MM.1S (cell line): Measurements from ENCODE around the gene PANK2.

ENCODE experiments used
- DNase-seq: peaks from one replicate; pipeline ENCODE4 v3.0.0-alpha.2; 2015
- H2AFZ ChIP-seq: fragments of 300-600 bp; sonication (generic); 2 replicates; pipeline ENCODE4 v1.6.0; 2016; ENCODE audit warnings: antibody characterized with exemption, low read length
- H3F3A ChIP-seq: fragments of 300-600 bp; sonication (generic); 2 replicates; pipeline ENCODE4 v1.6.1; 2016; ENCODE audit warnings: mild to moderate bottlenecking, antibody characterized with exemption, low read length, moderate library complexity, mixed read lengths; ENCODE audit not compliant: insufficient read depth
- H3K27ac ChIP-seq: fragments of 300-600 bp; sonication (generic); 2 replicates; pipeline ENCODE4 v1.5.1; 2016; ENCODE audit warnings: mild to moderate bottlenecking, low read length
- H3K27me3 ChIP-seq: fragments of 300-600 bp; sonication (generic); replicated peaks from 2 replicates; pipeline ENCODE4 v1.6.0; 2016; ENCODE audit warnings: low read length; ENCODE audit not compliant: insufficient read depth
- H3K36me3 ChIP-seq: fragments of 300-600 bp; sonication (generic); replicated peaks from 2 replicates; pipeline ENCODE4 v1.6.1; 2016; ENCODE audit warnings: mild to moderate bottlenecking, low read length, mixed read lengths; ENCODE audit not compliant: insufficient read depth
- H3K4me1 ChIP-seq: fragments of 300-600 bp; sonication (generic); 2 replicates; pipeline ENCODE4 v1.6.1; 2016; ENCODE audit warnings: low read length, mixed read lengths
- H3K4me2 ChIP-seq: fragments of 300-600 bp; sonication (generic); 2 replicates; pipeline ENCODE4 v1.6.0; 2016; ENCODE audit warnings: low read depth, low read length
- H3K4me3 ChIP-seq: fragments of 300-600 bp; sonication (generic); 2 replicates; pipeline ENCODE4 v1.5.1; 2016; ENCODE audit warnings: low read length, mixed read lengths
- H3K79me2 ChIP-seq: fragments of 300-600 bp; sonication (generic); 2 replicates; pipeline ENCODE4 v1.6.1; 2016; ENCODE audit warnings: mixed run types, low read length, mixed read lengths
- H3K9ac ChIP-seq: fragments of 300-600 bp; sonication (generic); 2 replicates; pipeline ENCODE4 v1.6.1; 2016; ENCODE audit warnings: low read length, mixed read lengths
- H3K9me2 ChIP-seq: fragments of 300-600 bp; sonication (generic); replicated peaks from 2 replicates; pipeline ENCODE4 v1.6.1; 2016; ENCODE audit warnings: mild to moderate bottlenecking, low read length, mixed read lengths; ENCODE audit not compliant: insufficient read depth
- H3K9me3 ChIP-seq: fragments of 300-600 bp; sonication (generic); replicated peaks from 2 replicates; pipeline ENCODE4 v1.6.1; 2016; ENCODE audit warnings: mild to moderate bottlenecking, low read length, mixed read lengths; ENCODE audit not compliant: insufficient read depth
- H4K20me1 ChIP-seq: fragments of 300-600 bp; sonication (generic); 2 replicates; pipeline ENCODE4 v1.6.1; 2016; ENCODE audit warnings: mild to moderate bottlenecking, low read length, moderate library complexity, mixed read lengths; ENCODE audit not compliant: insufficient read depth
- CTCF ChIP-seq: fragments of 300-600 bp; sonication (generic); IDR thresholded peaks from 2 replicates; pipeline ENCODE4 v1.5.1; 2016; ENCODE audit warnings: antibody characterized with exemption, low read length, mixed read lengths
- EZH2 ChIP-seq: fragments of 300-600 bp; sonication (generic); optimal IDR thresholded peaks from 2 replicates; pipeline ENCODE3; 2017; ENCODE audit warnings: low read depth, mild to moderate bottlenecking, antibody characterized with exemption, low read length, mixed read lengths
- EZH2phosphoT487 ChIP-seq: fragments of 300-600 bp; sonication (generic); IDR thresholded peaks from 2 replicates; pipeline ENCODE4 v1.6.1; 2018; ENCODE audit warnings: antibody characterized with exemption, low read length

Gene PANK2

GRCh38 chr20:3932681-3933080 is 43.5 kb downstream of the PANK2 start:
- H3K79me2 ChIP-seq = no peaks in the 10 kb centered on the region
- no peak overlapping the region for H3K4me3 ChIP-seq
- no peak overlapping the region for H2AFZ ChIP-seq
- H3K27ac ChIP-seq = no peak overlapping the region
- peaks cover 12% of the 10 kb centered on the region for H3K4me1 ChIP-seq
- H3K36me3 ChIP-seq = no peaks in the 10 kb centered on the region
- no peaks in the 10 kb centered on the region for H4K20me1 ChIP-seq
- peak; percentile 44 for DNase-seq
- no peaks in the 10 kb centered on the region for H3K9me3 ChIP-seq
- H3K27me3 ChIP-seq = no peaks in the 10 kb centered on the region
- H3K9ac ChIP-seq = no peak overlapping the region
- no peak for TF ChIP-seq EZH2phosphoT487
- no peak for TF ChIP-seq EZH2
- TF ChIP-seq CTCF = no peak
- H3F3A ChIP-seq = peaks cover 6% of the 10 kb centered on the region; the same call in 1 of the 2 replicates
- no peaks in the 10 kb centered on the region for H3K9me2 ChIP-seq
- H3K4me2 ChIP-seq = peak overlapping the region; percentile 53

- Histone ChIP-seq H3K27me3 (no peaks in the 10 kb centered on the region), H3K4me1 (peaks cover 12% of the 10 kb centered on the region), H3K36me3 (no peaks in the 10 kb centered on the region), H4K20me1 (no peaks in the 10 kb centered on the region), H3K9me2 (no peaks in the 10 kb centered on the region), H3K9me3 (no peaks in the 10 kb centered on the region), H3K27ac (no peak overlapping the region), H2AFZ (no peak overlapping the region), H3K4me2 (no peak overlapping the region; the same call in 1 of the 2 replicates), H3F3A (peaks cover 6% of the 10 kb centered on the region; the same call in 1 of the 2 replicates), H3K9ac (no peak overlapping the region), H3K4me3 (no peak overlapping the region), H3K79me2 (no peaks in the 10 kb centered on the region)
- no peak for DNase-seq
- TF ChIP-seq EZH2phosphoT487 (no peak), EZH2 (no peak), CTCF (no peak)
Measured at GRCh38 chr20:3933218-3933617, 44.0 kb downstream of the PANK2 start.

- H3K4me3 ChIP-seq = no peak overlapping the region
- no peaks in the 10 kb centered on the region for H3K27me3 ChIP-seq
- no peaks in the 10 kb centered on the region for H3K79me2 ChIP-seq
- H2AFZ ChIP-seq = no peak overlapping the region
- H3K9me2 ChIP-seq = no peaks in the 10 kb centered on the region
- no peaks in the 10 kb centered on the region for H4K20me1 ChIP-seq
- peaks cover under 1% of the 10 kb centered on the region; the same call in 1 of the 2 replicates for H3F3A ChIP-seq
- no peaks in the 10 kb centered on the region for H3K9me3 ChIP-seq
- no peak overlapping the region for H3K4me2 ChIP-seq
- H3K4me1 ChIP-seq = peaks cover 12% of the 10 kb centered on the region
- no peak for TF ChIP-seq EZH2phosphoT487
- TF ChIP-seq EZH2 = no peak
- no peak for TF ChIP-seq CTCF
- no peak for DNase-seq
- no peak overlapping the region for H3K27ac ChIP-seq
- no peak overlapping the region for H3K9ac ChIP-seq
- H3K36me3 ChIP-seq = no peaks in the 10 kb centered on the region
Measured at GRCh38 chr20:3934624-3935023, 45.4 kb downstream of the PANK2 start.
